Hematopoietic multipotent progenitor cell treated with erythropoietin and hydrocortisone succinate and interleukin-3 and kit ligand, for 6 days (in vitro differentiated cells): ENCODE measurements around the gene MYO1E.

Experiments
- DNase-seq: peaks from one replicate; pipeline ENCODE4 v3.0.0-alpha.2; 2015

Gene MYO1E

DNA sequence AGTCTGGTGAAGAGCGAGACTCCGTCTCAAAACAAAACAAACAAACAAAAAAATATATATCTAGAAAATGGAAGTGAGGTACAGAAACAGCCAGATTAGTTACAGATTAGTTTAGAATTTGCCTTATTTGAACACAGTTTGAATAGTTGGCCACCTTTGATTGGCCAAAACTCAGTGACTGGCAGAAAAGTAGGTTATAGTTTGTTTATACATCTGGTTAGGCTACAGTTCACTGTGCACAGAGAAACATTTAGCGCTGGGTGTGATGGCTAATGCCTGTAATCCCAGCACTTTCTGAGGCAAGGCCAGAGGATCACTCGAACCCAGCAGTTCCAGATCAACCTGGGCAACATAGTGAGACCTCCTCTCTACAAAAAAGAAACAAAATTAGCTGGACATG is 114.4 kb downstream of the MYO1E start:
- DNase-seq = no peak

DNA sequence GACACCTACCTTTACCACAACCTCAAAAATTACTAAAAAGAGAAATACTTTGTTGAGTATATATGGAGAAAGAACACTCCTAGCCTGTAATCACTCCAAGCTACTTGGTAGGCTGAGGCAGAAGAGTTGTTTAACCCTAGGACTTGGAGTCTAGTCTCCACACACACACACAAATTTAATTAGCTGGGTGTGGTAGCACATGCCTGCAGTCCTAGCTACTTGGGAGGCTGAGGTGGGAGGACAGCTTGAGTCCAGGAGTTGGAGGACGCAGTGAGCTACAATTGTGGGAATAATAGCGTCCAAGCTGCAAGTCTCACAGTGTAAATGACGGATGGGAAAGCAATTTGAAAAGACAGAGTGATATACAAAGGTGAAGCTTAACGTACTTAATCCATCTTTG is 115.5 kb downstream of the MYO1E start:
- DNase-seq = no peak

DNA sequence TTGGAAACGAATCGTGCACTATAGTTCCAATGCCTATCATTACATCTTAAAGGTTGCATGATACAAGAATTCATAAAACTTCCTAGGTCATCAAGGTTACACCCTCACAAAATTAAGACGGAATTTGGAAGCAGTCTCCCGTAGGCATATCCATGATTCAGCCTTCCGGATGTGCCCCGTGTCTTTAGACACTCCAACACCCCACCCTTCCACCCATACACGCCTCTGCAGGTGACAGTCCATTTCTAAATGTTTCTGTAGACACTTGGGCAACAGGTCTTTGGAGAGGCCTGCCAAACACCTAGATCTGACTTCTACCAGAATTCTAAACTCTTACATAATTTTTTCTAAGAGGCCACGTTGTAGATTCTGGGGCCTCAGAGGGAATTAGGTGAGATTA is 116.2 kb downstream of the MYO1E start:
- DNase-seq = no peak

DNA sequence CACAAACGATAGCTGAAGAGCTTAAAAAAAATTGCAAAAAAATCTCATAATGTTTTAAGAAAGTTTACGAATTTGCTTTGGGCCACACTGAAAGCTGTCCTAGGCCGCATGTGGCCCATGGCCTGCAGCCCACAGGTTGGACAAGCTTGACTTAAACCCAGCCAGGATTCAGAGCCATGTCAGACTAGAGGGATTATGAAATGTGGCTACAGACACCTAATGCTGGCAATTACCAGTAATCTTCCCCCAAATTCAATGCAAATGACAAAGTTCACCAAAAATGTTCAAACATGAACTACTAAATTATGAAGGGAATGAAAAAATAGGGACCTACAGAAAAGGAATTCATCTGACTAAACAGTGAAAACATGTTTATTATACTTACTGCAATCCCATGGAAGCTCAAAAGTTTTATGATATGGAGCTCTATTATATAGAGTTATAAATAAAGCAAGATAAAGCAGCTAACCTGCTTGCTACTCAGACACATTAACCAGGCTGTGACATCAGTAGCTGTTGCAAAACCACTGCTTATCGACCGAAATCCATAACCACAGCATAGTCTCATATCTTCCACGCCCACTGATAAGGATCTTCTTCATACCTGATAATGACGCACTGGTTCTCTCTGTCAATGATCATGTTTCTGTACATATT is 116.9 kb downstream of the MYO1E start:
- DNase-seq = peak; percentile 78

DNA sequence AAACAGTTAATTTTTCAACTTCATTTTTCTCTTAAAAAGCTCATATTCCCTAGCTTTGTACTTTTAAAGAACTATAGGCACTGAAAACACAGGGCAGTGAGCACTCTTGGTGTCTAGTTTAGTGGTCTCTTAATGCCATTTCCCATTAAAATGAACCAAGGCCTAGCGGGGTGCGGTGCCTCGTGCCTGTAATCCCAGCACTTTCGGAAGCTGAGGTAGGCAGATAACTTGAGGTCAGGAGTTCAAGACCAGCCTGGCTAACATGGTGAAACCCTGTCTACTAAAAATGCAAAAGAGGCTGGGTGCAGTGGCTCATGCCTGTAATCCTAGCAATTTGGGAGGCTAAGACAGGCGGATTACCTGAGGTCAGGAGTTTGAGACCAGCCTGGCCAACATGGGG is 120.5 kb downstream of the MYO1E start:
- DNase-seq = no peak

DNA sequence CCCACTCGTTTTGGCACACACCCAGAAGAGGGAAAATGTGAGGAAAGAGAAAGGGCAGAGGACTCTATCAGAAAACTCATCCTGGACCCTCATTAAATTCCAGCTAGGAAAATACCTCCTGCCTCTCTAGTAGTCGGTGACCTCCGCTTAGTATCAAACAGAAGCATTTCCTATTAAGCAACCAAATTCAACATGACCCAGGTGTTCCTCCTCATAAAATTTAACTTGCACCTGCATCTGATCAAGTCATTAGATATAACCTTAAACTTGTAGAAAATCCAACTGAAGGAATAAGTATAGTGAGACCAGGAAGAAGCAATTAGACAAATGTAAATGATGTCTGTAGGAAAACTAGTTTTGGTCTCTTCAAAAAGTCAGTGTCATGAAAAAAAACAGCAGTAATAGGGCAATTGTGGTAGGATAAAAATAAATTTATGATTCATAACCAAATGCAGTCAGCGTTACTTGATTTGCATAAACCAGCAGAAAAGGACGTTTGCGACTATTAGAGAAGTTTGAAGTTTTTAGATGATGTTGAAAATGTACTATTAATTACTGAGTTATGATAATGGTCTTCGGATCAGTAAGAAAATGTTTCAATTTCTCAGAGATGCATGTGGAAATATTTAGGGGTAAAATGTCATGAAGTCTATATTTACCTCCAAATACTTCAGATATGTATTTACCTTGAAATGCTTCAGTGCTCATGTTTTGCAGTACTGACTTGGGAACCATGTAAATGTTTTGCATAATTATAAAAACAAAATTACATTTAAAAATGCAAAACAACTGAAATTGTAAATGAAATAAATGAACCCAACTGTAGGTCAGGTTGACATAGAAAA is 121.4 kb downstream of the MYO1E start:
- DNase-seq = no peak

DNA sequence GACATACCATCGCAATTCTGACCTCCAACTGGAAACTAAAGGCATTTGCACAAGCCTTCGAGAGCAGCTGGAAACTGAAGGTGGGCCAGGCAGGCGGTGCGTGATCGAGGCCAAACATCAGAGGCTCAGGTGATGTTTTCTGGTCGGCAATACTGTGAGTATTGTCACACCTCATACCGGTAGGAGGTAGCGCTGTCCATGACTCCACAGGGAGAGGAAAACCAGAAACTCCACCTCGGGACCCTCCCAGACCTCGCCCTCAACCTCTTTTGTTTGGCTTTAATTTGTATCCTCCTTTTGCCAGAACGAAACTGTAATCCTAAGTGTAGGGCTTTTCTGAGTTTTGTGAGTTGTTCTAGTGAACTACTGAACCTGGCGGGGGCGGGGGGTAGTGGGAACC is 122.4 kb downstream of the MYO1E start:
- no peak for DNase-seq

DNA sequence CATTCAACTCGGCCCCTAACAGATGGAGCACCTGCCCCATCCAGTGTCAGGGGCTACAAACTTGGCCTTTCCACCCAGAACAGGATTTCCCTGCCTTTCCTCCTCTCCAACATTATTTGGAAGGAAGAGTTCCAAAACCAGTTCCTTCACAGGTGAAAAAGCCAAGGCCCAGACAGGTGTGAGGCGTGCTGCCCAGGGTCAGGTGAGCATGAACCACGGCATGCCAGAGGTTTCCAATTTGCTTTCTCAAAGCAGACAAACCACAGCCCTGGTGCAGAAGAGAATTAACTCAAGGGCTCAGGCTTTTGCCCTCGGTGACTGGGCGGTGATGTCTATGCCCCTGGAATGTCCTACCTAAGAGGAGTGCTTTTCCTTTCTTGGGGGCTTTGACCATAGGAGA is 122.9 kb downstream of the MYO1E start:
- no peak for DNase-seq

DNA sequence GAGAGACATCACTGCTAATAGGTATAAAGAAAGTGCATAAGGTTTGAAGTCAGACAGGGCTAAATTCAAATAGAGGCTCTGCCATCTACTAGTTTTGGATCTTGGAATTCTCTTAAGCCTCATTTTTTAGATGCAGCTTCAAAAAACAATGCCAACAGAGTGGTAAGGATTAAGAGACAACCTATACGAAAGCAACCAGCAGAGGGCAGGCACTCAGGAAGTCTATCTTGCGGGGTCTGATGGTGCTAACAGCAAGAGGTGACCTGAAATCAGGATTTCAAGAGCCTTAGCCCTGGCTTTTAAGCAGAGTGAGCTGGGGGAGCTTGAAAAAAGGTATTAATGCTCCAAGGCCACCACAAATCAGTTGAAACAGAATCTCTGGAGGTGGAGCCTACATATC is 125.3 kb downstream of the MYO1E start:
- DNase-seq = peak; percentile 83

DNA sequence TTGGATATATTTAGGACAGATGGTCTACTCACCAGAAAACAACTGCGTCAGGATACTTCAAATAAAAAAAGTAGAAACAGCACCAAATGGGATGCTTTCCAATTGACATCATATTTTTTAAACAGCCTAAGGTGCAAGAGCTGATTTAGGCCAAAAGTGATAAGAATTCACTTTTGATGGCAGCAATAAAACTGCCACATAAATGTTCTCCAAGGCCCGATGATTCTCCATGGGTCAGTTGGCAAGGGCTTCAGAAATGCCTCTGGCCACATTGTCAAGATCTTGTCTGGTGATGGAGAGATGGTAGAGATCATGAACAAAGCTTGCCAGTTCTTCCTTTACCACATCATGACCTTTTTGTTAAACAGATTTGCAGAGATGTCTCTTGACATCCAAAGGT is 127.1 kb downstream of the MYO1E start:
- DNase-seq = no peak

DNA sequence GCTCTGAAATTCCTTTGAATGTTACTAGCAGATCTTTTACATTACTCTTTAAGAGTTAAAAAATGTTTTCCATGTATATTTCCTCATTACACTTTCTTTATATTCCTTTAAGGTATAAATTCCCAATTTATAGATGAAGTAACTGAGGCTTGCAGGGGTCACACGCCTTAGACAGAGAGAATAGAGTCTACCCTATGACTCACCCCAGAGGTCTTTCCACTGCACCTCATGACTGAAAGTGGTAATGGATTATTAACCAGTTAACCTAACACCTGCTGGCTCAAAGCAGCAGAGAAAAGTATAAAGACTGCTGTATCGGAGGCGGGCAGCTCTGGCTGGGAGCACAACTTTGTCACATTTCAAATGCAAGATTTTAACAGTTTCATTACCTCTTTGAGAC is 128.3 kb downstream of the MYO1E start:
- no peak for DNase-seq

DNA sequence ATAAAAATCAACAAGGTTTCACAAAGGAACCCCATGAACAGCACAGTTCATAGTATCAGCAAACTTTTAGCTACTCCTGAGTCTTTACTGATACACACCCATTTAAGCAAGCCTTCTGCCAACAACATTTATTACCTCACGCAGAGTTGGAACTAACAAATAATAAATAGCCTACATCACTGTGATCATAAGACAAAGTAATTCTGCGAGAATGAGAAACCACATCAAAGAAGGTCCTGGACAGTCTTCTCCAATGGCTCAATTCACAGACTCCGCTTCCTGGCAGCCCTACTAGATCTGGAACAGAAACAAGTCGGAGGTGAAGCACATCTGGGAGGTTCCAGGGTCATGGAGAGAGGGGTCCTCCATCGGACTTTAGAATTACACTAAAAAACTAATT is 129.0 kb downstream of the MYO1E start:
- DNase-seq = no peak

DNA sequence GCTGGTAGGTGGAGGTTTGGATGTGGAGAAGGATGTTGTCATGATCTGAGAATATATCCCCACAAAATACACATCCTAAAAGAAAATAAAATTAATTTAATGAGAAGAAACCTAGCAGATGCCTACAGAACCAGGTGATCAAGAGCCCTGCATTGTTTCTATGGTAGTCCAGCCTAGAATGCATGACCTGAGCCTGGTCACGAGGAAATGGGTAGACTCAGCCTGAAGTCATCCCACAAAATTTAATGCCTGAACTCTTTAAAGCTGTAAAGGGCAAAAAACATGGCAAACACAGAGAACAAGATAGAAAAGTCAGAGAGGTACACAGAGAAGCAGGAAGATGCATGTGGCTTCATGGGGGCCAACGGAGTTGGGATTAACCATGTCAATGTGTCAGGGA is 130.0 kb downstream of the MYO1E start:
- DNase-seq = no peak

DNA sequence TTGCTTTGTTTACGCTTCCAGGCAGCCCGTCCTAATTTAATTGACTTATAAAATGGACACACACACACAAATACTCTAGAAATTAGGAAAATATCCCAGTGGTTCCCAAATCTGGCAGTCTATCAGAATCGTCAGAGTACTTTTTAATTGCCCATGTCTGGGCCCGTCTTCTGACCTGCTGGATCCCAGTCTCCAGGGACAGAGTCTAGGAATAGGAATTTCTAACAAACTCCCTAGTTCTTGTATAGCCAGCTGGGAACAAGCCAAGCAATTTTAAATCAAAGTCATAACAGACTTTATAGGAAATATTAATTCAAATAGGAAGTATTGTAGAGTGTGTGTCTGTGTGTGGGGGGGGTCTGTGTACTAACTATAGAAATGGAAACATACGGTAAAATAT is 132.6 kb downstream of the MYO1E start:
- DNase-seq = no peak

DNA sequence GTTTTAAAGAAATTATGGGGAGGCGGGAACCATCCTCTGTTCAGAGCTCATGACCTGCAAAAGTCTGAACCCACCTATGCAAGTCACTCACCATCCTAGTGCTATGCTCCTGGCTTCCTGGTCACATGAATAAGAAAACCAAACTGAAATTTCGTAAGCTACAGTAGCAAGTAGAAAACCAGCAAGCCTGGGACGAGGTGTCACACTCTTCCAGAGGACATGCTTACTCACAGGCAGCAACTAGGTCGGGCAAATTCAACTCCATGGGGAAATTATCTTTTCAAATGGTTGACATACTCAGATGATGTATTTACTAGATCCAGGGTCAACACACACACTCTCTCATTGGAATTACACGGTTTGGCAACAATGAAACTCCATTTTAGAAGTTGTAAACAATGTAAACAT is 134.7 kb downstream of the MYO1E start:
- no peak for DNase-seq

DNA sequence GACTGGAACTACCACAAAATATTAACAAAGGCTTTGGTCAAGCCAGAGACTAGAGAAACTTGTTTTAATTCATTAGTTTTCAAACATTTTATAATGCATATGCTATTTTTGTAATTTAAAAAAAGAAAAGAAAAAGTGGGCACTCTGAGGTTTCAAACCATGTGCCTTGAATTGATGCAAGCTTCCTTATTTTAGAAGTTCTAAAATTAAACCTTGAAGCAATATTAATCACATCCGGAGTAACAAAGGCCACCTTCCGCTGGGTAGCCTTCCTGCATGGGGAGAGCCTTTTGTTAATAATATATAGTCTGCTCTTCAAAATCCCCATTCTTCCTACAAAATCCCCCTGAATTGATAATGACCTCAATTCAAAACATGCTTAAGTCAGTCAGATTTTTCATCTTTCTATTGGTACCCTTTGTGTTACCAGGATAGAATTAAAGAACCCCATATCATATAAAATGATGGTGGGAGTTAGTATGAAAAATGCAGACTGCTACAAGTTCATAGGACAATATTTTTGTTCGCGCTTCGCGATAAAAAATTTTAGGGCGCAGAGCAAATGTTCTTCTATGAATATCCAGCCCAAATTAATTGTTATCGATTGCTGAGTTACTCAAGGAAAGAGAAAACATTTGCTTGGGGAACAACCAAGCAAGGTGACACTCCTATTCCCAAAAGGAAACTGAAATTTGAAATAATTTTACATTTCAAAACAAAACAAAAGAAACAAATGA is 135.4 kb downstream of the MYO1E start:
- DNase-seq = no peak

DNA sequence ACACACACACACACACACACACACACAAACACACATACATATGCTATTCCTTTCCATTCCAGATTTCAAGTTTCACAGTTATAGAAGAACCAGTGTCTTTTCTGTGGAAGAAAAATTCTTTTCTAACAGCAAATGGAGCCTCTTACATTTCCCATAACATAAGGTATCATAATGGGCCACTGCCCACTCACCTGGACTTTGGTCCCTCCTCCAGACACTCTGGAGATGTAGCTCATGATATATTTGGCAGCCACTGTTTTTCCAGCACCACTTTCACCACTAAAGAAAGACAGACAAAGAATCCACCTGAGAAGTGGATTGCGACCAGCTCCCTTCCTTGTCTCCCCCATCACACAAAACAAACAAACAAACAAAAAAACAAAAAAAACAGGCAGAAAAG is 136.3 kb downstream of the MYO1E start:
- DNase-seq = no peak

DNA sequence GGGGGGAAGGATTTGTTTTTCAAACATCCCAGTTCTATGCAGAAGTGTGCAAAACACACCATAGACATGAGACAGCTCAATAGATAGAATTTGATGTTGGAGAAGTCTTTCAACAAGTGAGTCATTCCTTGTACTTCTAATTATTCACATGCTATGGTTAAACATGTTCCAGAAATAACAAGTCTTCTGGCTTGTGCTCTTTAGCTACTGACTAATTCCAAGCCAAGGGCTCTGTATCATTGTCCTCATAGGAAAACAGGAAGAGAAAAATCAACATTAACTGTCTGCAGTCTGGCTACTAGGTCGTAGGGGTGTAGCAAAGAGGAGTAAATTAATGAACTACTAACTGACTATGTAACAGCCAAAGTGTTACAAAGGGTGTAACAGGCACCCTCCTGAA is 140.2 kb downstream of the MYO1E start:
- DNase-seq = no peak

DNA sequence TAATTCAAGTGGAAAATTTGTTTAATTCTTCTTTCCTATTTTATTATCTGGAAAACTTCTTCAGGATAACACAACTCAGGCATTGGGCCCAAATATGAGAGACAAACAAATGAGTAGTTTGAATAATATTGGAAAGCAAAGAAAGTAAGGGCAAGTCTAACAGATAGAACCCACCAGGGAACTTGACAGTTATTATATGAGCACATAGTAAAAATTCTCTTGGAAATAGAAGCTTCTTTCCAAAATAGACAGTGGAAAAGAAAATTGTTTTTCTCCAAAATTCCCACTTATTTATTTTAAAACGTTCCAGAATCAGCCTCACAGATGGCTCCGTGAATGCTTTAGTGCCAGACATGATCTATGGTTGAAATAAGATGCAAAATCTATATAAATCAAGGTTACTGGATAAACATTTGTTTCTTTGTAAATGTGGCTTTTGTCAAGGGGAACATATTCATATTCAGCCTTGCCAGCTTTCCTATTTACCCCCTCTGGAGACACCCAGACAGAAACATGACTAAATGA is 142.1 kb downstream of the MYO1E start:
- DNase-seq = no peak

DNA sequence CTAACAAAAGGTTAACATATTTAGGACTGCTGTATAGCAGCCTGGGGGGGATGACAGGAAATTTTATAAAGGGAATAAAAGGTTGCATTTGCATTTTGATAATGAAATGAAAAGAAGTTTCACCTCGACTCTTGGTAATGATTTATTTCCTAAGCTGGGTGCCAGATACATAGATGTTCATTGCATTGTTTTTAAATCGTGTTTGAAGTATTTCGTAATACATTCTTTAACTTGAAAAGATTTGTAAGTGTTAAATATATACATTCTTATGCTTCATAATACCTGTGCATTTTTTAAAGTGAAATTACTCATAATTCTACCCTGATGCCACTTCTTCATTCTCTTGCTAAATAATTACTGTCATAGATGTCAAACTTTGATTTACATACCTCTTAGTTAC is 143.2 kb downstream of the MYO1E start:
- DNase-seq = no peak

DNA sequence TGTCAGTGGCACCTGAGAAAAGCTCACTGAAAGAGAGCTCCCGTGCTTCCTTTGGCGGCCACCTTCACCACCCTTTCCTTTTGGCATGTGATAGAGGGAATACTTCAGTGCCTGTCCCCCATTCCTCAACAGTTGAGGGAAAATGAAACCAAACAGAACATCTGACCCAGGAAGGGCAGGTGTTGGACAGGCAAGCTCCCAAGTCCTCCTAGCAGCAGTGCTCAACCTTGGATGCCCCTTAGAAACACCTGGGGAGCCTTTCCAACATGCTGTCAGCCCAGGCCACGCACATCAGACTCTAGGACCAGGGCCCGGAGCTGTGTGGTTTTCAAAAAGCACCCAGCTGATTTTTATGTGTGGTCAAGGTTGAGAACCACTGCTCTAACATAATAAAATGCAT is 143.7 kb downstream of the MYO1E start:
- no peak for DNase-seq

DNA sequence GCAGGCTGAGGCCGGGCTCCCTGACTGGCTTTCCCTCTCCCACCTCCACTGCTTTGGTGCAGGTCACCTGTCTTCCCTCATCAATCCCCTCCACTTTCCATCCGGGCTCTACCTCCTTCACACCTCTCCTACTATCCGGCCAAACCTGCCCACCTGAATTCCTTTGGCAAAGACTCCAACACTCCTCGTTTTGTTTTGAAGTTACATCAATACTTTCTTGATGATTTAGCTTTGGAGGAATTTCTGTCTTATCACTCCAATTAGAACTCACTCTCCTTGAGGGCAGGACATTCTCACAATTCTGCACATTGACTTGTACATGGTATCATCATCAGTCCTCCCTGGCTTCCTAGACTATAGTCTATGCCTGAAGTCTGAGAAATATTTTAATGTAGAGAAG is 145.7 kb downstream of the MYO1E start:
- DNase-seq = no peak

DNA sequence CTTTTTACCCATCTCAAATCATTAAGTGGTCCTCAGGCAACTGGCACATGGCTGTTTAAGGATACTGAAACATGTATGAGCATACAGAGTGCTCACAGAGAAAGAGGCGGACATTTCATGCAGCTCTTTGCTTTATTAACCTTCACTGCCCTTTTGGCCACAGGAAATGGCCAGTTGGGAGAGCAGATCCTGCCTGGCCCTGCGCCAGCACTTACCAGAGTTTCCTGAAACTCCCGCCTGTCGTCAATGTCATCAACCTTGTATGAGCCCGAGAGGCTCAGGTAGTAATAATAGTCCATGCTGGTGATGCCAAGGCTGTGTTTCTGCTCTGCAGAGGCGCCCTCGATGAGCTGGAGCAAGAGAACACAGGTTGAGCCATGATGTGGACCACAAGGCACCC is 148.2 kb downstream of the MYO1E start:
- no peak for DNase-seq

DNA sequence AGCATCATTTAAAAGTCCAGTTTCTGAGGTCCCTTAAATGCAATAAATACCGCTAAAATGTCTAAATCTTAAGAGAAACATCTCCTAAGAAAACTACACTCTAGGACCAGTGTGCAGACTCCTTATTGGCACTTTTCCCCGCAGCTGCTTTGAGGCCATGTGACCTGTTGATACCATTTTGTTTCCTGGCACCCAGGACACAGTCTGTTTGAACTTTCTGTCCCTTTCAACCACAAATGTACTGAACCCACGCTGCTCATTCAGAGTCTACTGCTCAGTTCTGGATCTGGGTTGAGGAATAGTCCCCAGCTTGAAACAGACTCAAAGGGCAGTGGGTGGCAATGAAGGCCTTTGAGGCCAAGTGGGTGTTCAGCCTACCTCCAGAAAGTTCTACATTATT is 148.9 kb downstream of the MYO1E start:
- no peak for DNase-seq
